HEK293 (cell line): ENCODE data around the gene ZNF541.

Source experiments
- CTCF ChIA-PET: fragments of 350-600 bp; formaldehyde crosslinking; extraction: SDS; loops from one replicate; lab custom pipeline; 2021; ENCODE audit warnings: antibody characterized with exemption; lab: Yijun Ruan, JAX
- POLR2A ChIA-PET: fragments of 300-600 bp; formaldehyde crosslinking; extraction: SDS; loops from one replicate; lab custom pipeline; 2020; ENCODE audit warnings: antibody characterized with exemption, inconsistent platforms; lab: Yijun Ruan, JAX
- H3K27ac ChIP-seq: fragments of 200-500 bp; sonication (Bioruptor generic); 2 replicates; pipeline ENCODE4 v1.5.1; 2014; ENCODE audit warnings: low read depth, low read length, control low read depth, inconsistent platforms; ENCODE audit errors: extremely low read depth
- H3K36me3 ChIP-seq, 2 experiments: fragments of 200-500 bp in 1 of 2; sonication (Bioruptor generic) in 1 of 2; 1 replicate in 1 of 2; 2 replicates in 1 of 2; pipeline ENCODE4 v1.5.1; 2014 to 2017; ENCODE audit warnings: inconsistent platforms in 2 of 2, low read length in 2 of 2; ENCODE audit not compliant: control insufficient read depth in 2 of 2, insufficient read depth in 1 of 2
- H3K4me1 ChIP-seq: fragments of 200-500 bp; sonication (Bioruptor generic); 2 replicates; pipeline ENCODE4 v1.5.1; 2014; ENCODE audit warnings: mild to moderate bottlenecking, low read length, inconsistent platforms; ENCODE audit not compliant: control insufficient read depth, insufficient read depth
- H3K4me3 ChIP-seq: 2 replicates; pipeline ENCODE4 v1.5.1; 2011; ENCODE audit warnings: low read depth, mild to moderate bottlenecking, control low read depth, low read length, moderate library complexity
- H3K9me3 ChIP-seq: fragments of 200-500 bp; sonication (Bioruptor generic); 2 replicates; pipeline ENCODE4 v1.5.1; 2014; ENCODE audit warnings: low read depth, low read length, inconsistent platforms; ENCODE audit not compliant: control insufficient read depth, insufficient read depth
- EGR2 ChIP-seq: fragments of 450-650 bp; formaldehyde crosslinking; IDR thresholded peaks from 2 replicates; pipeline ENCODE4 v1.5.1; 2016; ENCODE audit warnings: low read depth, missing biosample characterization, missing genetic modification characterization
- HOXA7 ChIP-seq: sonication (generic); formaldehyde crosslinking; IDR thresholded peaks from 2 replicates; pipeline ENCODE4 v1.8.1; 2022; ENCODE audit warnings: missing genetic modification reagents, borderline replicate concordance
- SP2 ChIP-seq: fragments of 450-650 bp; formaldehyde crosslinking; IDR thresholded peaks from 2 replicates; pipeline ENCODE4 v1.5.1; 2016; ENCODE audit warnings: missing biosample characterization, missing genetic modification characterization
- SP3 ChIP-seq: fragments of 450-650 bp; formaldehyde crosslinking; IDR thresholded peaks from 2 replicates; pipeline ENCODE4 v1.5.1; 2016; ENCODE audit warnings: missing biosample characterization, missing genetic modification characterization
- YY1 ChIP-seq: fragments of 450-650 bp; formaldehyde crosslinking; IDR thresholded peaks from 2 replicates; pipeline ENCODE4 v1.5.1; 2018; ENCODE audit warnings: missing biosample characterization, missing genetic modification characterization
- ZFP41 ChIP-seq: fragments of 450-650 bp; formaldehyde crosslinking; IDR thresholded peaks from 2 replicates; pipeline ENCODE4 v1.5.1; 2016; ENCODE audit warnings: missing biosample characterization, missing genetic modification characterization, borderline replicate concordance
- ZNF366 ChIP-seq: fragments of 450-650 bp; formaldehyde crosslinking; conservative IDR thresholded peaks from 2 replicates; pipeline ENCODE4 v1.5.1; 2016; ENCODE audit warnings: missing biosample characterization, missing genetic modification characterization
- ZNF48 ChIP-seq: fragments of 450-650 bp; formaldehyde crosslinking; IDR thresholded peaks from 2 replicates; pipeline ENCODE4 v1.5.1; 2016; ENCODE audit warnings: missing biosample characterization, missing genetic modification characterization
- ZNF544 ChIP-seq: fragments of 450-650 bp; formaldehyde crosslinking; IDR thresholded peaks from 2 replicates; pipeline ENCODE4 v1.5.0; 2017; ENCODE audit warnings: missing biosample characterization, missing genetic modification characterization
- ZNF549 ChIP-seq: fragments of 450-650 bp; IDR thresholded peaks from 2 replicates; pipeline ENCODE4 v1.5.1; 2018; ENCODE audit warnings: missing biosample characterization, missing genetic modification characterization, mild to moderate bottlenecking, inconsistent platforms, moderate library complexity
- ZNF560 ChIP-seq: fragments of 450-650 bp; formaldehyde crosslinking; IDR thresholded peaks from 2 replicates; pipeline ENCODE4 v1.5.1; 2017; ENCODE audit warnings: missing biosample characterization, missing genetic modification characterization, borderline replicate concordance
- ZNF626 ChIP-seq: fragments of 450-650 bp; sonication (Bioruptor Pico); formaldehyde crosslinking; IDR thresholded peaks from 2 replicates; pipeline ENCODE4 v1.5.1; 2018; ENCODE audit warnings: missing biosample characterization, missing genetic modification characterization, inconsistent platforms
- ZNF747 ChIP-seq: fragments of 450-650 bp; formaldehyde crosslinking; IDR thresholded peaks from 2 replicates; pipeline ENCODE4 v1.5.1; 2016; ENCODE audit warnings: missing biosample characterization, missing genetic modification characterization
- ZSCAN30 ChIP-seq: fragments of 450-650 bp; IDR thresholded peaks from 2 replicates; pipeline ENCODE4 v1.5.1; 2018; ENCODE audit warnings: missing biosample characterization, mild to moderate bottlenecking, missing genetic modification characterization, moderate library complexity
- TF ChIP-seq, protein P1 (sequence below): fragments of 450-650 bp; formaldehyde crosslinking; IDR thresholded peaks from 2 replicates; pipeline ENCODE4 v1.5.1; 2017; ENCODE audit warnings: missing biosample characterization, missing genetic modification characterization
- TF ChIP-seq, protein P2 (sequence below): fragments of 450-650 bp; formaldehyde crosslinking; IDR thresholded peaks from 2 replicates; pipeline ENCODE4 v1.5.1; 2017; ENCODE audit warnings: missing biosample characterization, missing genetic modification characterization
- TF ChIP-seq, protein P3 (sequence below): fragments of 450-650 bp; formaldehyde crosslinking; IDR thresholded peaks from 2 replicates; pipeline ENCODE4 v1.5.1; 2017; ENCODE audit warnings: missing biosample characterization, missing genetic modification characterization
- TF ChIP-seq, protein P4 (sequence below): fragments of 450-650 bp; formaldehyde crosslinking; IDR thresholded peaks from 2 replicates; pipeline ENCODE4 v1.5.1; 2016; ENCODE audit warnings: missing biosample characterization, missing genetic modification characterization, borderline replicate concordance
- TF ChIP-seq, protein P5 (sequence below): fragments of 450-650 bp; formaldehyde crosslinking; IDR thresholded peaks from 2 replicates; pipeline ENCODE4 v1.5.1; 2016; ENCODE audit warnings: missing biosample characterization, missing genetic modification characterization

ZNF541 gene

DNA sequence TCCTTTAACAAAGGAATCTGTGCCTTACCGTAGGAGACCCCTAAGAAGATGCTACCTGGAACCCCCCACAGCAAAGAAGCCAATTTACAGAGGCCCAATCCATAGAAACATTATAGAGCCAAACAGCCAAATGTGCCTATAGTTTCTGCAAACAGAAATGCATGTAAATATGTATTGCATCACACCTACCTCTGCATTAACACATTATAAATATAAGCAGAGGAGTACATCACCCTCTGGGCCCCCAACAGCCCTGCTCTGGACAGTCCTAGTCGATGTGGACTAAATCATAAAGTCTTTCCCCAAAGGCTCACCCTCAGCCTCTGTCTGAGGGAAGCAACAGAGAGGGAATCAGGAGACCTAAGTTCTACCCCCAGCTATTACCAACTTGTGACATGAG is 25.7 kb downstream of the ZNF541 start (continued):
- TF ChIP-seq, protein P1, sequence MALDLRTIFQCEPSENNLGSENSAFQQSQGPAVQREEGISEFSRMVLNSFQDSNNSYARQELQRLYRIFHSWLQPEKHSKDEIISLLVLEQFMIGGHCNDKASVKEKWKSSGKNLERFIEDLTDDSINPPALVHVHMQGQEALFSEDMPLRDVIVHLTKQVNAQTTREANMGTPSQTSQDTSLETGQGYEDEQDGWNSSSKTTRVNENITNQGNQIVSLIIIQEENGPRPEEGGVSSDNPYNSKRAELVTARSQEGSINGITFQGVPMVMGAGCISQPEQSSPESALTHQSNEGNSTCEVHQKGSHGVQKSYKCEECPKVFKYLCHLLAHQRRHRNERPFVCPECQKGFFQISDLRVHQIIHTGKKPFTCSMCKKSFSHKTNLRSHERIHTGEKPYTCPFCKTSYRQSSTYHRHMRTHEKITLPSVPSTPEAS, result no peak
- TF ChIP-seq SP3 (tag by site-specific recombination) (no peak), ZNF560 (tag by site-specific recombination) (no peak), ZNF48 (tag by site-specific recombination) (no peak), YY1 (tag by site-specific recombination) (no peak), ZSCAN30 (tag by site-specific recombination) (no peak)
- TF ChIP-seq, all 188 proteins: peak for 0

DNA sequence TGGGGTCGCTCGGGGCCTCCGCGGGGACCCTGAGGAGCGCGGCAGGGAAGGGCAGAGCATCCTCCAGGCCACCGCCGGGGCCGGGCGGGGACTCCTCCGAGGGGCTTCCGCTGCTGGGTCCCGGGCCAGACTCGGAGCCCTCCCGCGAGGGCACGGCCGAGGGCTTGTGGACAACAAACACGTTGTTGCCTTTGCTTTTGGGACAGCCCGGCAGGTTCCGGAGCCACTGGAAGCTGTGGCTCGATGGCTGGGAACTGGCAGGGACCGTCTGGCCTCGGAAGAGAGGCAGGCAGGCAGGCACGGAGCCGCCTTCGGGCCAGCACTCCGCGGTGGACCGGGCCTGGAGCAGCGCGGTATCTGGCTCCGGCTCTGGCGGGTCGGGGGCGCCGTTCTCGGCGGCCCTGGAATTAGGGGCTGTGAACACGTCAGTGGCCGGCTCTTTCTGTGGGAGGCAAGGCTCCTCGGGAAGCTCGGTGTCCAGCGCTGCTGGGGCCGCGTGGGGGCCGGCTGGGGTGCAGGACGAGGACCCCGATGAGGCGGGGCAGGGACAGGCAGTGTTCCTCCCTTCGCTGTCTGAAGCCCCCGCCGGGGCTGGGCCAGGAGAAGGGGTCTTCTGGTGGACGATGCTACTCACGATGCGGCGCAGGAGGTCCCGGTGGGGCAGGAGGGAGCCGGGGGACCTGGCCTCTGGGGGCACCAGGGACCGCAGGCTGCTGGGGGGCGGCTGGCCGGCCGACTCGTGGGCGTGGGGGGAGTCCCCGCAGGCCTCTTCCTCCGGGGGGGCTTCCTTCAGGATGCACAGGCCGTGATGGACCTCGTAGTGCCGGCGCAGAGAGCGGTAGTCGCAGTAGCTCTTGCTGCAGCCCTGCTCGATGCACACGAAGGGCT is 27.6 kb downstream of the ZNF541 start:
- H3K4me3 ChIP-seq, result no peak overlapping the region
- ChIA-PET POLR2A (no interaction called here), CTCF (no interaction called here)
- no peaks in the 10 kb centered on the region for H3K9me3 ChIP-seq
- no peak overlapping the region for H3K27ac ChIP-seq
- TF ChIP-seq, protein P2, sequence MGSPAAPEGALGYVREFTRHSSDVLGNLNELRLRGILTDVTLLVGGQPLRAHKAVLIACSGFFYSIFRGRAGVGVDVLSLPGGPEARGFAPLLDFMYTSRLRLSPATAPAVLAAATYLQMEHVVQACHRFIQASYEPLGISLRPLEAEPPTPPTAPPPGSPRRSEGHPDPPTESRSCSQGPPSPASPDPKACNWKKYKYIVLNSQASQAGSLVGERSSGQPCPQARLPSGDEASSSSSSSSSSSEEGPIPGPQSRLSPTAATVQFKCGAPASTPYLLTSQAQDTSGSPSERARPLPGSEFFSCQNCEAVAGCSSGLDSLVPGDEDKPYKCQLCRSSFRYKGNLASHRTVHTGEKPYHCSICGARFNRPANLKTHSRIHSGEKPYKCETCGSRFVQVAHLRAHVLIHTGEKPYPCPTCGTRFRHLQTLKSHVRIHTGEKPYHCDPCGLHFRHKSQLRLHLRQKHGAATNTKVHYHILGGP (tag by site-specific recombination), result no peak
- TF ChIP-seq, protein P3, sequence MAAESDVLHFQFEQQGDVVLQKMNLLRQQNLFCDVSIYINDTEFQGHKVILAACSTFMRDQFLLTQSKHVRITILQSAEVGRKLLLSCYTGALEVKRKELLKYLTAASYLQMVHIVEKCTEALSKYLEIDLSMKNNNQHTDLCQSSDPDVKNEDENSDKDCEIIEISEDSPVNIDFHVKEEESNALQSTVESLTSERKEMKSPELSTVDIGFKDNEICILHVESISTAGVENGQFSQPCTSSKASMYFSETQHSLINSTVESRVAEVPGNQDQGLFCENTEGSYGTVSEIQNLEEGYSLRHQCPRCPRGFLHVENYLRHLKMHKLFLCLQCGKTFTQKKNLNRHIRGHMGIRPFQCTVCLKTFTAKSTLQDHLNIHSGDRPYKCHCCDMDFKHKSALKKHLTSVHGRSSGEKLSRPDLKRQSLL (tag by site-specific recombination), result peak; percentile 33; the same call in 1 of the 2 replicates
- H3K36me3 ChIP-seq, result no peaks in the 10 kb centered on the region; a peak in 1 of 3 replicates
- peaks cover 2% of the 10 kb centered on the region; the same call in 1 of the 2 replicates for H3K4me1 ChIP-seq

DNA sequence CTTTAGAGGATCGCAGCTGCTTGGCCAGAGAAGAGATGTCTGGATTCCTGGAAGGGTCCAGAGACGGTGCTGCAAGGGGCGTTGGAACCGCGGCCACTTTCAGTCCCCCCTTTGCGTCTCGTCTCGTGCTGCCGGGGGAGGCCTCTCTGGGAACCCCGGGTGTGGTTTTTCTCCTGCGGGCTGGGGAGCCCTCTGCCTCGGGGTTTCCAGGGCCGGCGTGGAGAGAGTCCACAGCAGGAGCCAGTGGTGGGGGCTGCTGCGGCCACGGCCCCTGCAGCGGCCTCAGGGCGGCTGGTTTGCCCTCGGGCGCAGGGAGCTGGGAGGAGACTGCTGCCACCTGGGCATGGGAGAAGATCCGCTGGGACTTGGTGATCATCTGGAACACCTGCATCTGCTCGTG is 28.5 kb downstream of the ZNF541 start:
- Histone ChIP-seq H3K36me3 (no peaks in the 10 kb centered on the region; a peak in 1 of 3 replicates), H3K4me1 (peaks cover 2% of the 10 kb centered on the region; the same call in 1 of the 2 replicates), H3K27ac (no peak overlapping the region), H3K4me3 (no peak overlapping the region), H3K9me3 (no peaks in the 10 kb centered on the region)
- ChIA-PET POLR2A (no interaction called here), CTCF (no interaction called here)
- TF ChIP-seq, protein P4, sequence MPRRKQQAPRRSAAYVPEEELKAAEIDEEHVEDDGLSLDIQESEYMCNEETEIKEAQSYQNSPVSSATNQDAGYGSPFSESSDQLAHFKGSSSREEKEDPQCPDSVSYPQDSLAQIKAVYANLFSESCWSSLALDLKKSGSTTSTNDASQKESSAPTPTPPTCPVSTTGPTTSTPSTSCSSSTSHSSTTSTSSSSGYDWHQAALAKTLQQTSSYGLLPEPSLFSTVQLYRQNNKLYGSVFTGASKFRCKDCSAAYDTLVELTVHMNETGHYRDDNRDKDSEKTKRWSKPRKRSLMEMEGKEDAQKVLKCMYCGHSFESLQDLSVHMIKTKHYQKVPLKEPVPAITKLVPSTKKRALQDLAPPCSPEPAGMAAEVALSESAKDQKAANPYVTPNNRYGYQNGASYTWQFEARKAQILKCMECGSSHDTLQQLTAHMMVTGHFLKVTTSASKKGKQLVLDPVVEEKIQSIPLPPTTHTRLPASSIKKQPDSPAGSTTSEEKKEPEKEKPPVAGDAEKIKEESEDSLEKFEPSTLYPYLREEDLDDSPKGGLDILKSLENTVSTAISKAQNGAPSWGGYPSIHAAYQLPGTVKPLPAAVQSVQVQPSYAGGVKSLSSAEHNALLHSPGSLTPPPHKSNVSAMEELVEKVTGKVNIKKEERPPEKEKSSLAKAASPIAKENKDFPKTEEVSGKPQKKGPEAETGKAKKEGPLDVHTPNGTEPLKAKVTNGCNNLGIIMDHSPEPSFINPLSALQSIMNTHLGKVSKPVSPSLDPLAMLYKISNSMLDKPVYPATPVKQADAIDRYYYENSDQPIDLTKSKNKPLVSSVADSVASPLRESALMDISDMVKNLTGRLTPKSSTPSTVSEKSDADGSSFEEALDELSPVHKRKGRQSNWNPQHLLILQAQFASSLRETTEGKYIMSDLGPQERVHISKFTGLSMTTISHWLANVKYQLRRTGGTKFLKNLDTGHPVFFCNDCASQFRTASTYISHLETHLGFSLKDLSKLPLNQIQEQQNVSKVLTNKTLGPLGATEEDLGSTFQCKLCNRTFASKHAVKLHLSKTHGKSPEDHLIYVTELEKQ (tag by site-specific recombination), result no peak
- TF ChIP-seq ZNF366 (tag by site-specific recombination) (no peak), EGR2 (no peak), SP2 (no peak), ZNF626 (tag by site-specific recombination) (no peak), ZFP41 (no peak), ZNF544 (no peak), ZNF549 (tag by site-specific recombination) (no peak), ZNF747 (tag by site-specific recombination) (no peak), HOXA7 (CRISPR knock-in tag) (no peak)
- TF ChIP-seq, protein P5, sequence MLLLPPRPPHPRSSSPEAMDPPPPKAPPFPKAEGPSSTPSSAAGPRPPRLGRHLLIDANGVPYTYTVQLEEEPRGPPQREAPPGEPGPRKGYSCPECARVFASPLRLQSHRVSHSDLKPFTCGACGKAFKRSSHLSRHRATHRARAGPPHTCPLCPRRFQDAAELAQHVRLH (tag by site-specific recombination), result no peak
